ENCODE data around the gene PCDHGB6. TPM values are rescaled to one million over a fixed set of nuclear protein-coding genes. Genes with fewer than 3 reads are reported as not detected.
A peak's percentile ranks its signal among the peaks of the same experiment; 100 is the strongest.
"Not testable (repeated sequence)": the region's sequence is repeated elsewhere in the genome, so short reads cannot be mapped to it uniquely, and the experiment has no call there.

Gene PCDHGB6
- total and polyA plus RNA-seq, 11 donors: 2.3 to 10.4 (median 6.2) TPM

DNA sequence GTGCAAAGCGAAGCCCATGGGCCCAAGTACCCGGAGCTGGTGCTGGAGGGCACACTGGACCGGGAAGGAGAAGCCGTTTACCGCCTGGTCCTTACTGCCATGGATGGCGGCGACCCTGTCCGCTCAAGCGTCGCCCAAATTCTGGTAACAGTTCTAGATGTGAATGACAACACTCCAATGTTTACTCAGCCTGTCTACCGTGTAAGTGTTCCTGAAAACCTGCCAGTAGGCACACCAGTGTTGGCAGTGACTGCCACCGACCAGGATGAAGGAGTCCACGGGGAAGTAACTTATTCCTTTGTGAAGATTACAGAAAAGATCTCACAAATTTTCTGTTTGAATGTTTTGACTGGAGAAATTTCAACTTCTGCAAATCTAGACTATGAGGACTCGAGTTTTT, 33.2 kb upstream of the PCDHGB6 start:
- peak in 1 of 5 donors; percentile 55 for DNase-seq
- 51 to 63% (median 56%) methylated on average over 14 of the region's 14 CpGs for WGBS, 4 donors

DNA sequence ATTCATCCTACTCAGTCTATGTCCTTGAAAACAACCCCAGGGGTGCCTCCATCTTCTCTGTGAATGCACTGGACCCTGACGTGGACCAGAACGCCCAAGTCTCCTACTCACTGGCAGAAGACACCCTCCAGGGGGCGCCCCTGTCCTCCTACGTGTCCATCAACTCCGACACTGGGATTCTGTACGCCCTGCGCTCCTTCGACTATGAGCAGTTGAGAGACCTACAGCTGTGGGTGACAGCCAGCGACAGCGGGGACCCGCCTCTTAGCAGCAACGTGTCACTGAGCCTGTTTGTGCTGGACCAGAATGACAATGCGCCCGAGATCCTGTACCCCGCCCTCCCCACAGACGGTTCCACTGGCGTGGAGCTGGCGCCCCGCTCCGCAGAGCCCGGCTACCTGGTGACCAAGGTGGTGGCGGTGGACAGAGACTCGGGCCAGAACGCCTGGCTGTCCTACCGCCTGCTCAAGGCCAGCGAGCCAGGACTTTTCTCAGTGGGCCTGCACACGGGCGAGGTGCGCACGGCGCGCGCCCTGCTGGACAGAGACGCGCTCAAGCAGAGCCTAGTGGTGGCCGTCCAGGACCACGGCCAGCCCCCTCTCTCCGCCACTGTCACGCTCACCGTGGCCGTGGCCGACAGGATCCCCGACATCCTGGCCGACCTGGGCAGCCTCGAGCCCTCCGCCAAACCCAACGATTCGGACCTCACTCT, 32.2 kb upstream of the PCDHGB6 start:
- H3K27ac ChIP-seq; DNase-seq; ATAC-seq; H3K4me3 ChIP-seq; intact Hi-C loops (cut with DNase I): not testable (repeated sequence)
- Histone ChIP-seq H3K9me3 (peaks cover 0 to 99% (median 64%) of the 10 kb centered on the region in 12 donors), H3K4me1 (peaks cover 0 to 23% (median 0%) of the 10 kb centered on the region in 12 donors), H3K27me3 (peaks cover 0 to 23% (median 0%) of the 10 kb centered on the region in 9 donors), H3K36me3 (peaks cover 0 to 36% (median 0%) of the 10 kb centered on the region in 9 donors)
- WGBS, 4 donors: 56 to 92% (median 61%) methylated on average over 12 to 43 of the region's 48 CpGs
- TF ChIP-seq, protein P1, sequence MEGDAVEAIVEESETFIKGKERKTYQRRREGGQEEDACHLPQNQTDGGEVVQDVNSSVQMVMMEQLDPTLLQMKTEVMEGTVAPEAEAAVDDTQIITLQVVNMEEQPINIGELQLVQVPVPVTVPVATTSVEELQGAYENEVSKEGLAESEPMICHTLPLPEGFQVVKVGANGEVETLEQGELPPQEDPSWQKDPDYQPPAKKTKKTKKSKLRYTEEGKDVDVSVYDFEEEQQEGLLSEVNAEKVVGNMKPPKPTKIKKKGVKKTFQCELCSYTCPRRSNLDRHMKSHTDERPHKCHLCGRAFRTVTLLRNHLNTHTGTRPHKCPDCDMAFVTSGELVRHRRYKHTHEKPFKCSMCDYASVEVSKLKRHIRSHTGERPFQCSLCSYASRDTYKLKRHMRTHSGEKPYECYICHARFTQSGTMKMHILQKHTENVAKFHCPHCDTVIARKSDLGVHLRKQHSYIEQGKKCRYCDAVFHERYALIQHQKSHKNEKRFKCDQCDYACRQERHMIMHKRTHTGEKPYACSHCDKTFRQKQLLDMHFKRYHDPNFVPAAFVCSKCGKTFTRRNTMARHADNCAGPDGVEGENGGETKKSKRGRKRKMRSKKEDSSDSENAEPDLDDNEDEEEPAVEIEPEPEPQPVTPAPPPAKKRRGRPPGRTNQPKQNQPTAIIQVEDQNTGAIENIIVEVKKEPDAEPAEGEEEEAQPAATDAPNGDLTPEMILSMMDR (IDR thresholded peaks at IDR 0.05): peak in 1 of 12 donors; percentile 9

More for the DNA sequence above, 33.2 kb upstream of the PCDHGB6 start:
- Histone ChIP-seq H3K27me3 (peaks cover 0 to 29% (median 0%) of the 10 kb centered on the region in 9 donors), H3K4me1 (peaks cover 0 to 29% (median 0%) of the 10 kb centered on the region in 12 donors), H3K9me3 (peaks cover 0 to 99% (median 64%) of the 10 kb centered on the region in 12 donors), H3K36me3 (peaks cover 0 to 36% (median 0%) of the 10 kb centered on the region in 9 donors), H3K4me3 (no peak overlapping the region), H3K27ac (no peak overlapping the region)
- intact Hi-C loops (cut with DNase I): no loop called here
- peak in 2 of 4 donors; percentile 65 to 68 for ATAC-seq
- TF ChIP-seq, protein P1 (IDR thresholded peaks at IDR 0.05): no peak
- no peak for TF ChIP-seq POLR2A (IDR thresholded peaks at IDR 0.05)

DNA sequence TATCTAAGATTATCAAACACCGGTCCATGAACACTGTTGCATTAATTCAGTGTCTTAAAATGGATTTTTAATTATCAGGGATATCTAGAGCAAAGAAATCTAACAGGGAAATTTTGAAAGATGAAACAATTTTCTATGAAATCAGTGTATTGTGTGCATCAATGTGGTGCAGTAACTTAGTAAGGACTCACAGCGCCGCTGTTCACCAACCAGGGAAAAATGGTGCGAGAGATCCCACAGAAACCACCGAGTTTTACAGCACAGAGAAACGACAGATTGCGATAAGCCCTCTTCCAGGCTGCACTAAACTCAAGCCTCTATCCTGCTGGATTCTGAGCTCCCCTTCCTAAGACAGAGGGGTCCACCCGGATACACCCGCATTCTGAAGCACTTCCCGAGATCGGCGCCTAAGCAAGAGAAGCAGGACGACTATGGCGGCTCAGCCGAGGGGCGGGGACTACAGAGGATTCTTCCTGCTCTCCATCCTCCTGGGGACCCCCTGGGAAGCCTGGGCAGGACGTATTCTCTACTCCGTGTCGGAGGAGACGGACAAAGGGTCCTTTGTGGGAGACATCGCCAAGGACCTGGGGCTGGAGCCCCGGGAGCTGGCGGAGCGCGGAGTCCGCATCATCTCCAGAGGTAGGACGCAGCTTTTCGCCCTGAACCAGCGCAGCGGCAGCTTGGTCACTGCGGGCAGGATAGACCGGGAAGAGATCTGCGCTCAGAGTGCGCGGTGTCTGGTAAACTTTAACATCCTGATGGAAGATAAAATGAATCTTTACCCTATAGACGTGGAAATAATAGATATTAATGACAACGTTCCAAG, 25.1 kb upstream of the PCDHGB6 start, which contains the start of gene PCDHGA7:
Gene PCDHGA7, plus strand, starts transcription at position 274 of the 826 bp plus-strand sequence. Its CDS starts 158 bp downstream, at position 432.
- peaks cover 0 to 33% (median 0%) of the 10 kb centered on the region in 9 donors for H3K36me3 ChIP-seq
- H3K4me1 ChIP-seq: peaks cover 0 to 4% (median 0%) of the 10 kb centered on the region in 12 donors
- peak within 1 kb of the TSS in 9 of 12 donors; percentile 20 to 40 (median 32) for H3K4me3 ChIP-seq
- ATAC-seq: peak in 3 of 4 donors; percentile 26 to 45 (median 27)
- no peak within 1 kb of the TSS for H3K27ac ChIP-seq
- intact Hi-C loops (cut with DNase I): no loop called here
- peaks cover 0 to 100% (median 50%) of the 10 kb centered on the region in 12 donors for H3K9me3 ChIP-seq
- H3K27me3 ChIP-seq: peaks cover 0 to 23% (median 0%) of the 10 kb centered on the region in 9 donors
- 20 to 39% (median 23%) methylated on average over 37 of the region's 37 CpGs for WGBS, 4 donors
- DNase-seq: no peak
- TF ChIP-seq, protein P1 (IDR thresholded peaks at IDR 0.05): peak in 4 of 12 donors; percentile 16 to 31 (median 24)
- TF ChIP-seq POLR2A (IDR thresholded peaks at IDR 0.05): no peak

Data from heart left ventricle (tissue), 16 donors.